Liver (tissue), 3 donors: ENCODE results near the gene GOLGA6D.
"Not testable (repeated sequence)": the region's sequence is repeated elsewhere in the genome, so short reads cannot be mapped to it uniquely, and the experiment has no call there.

Experiments used
- EGR1 ChIP-seq, 2 donors: IDR thresholded peaks; 2 replicates each; pipeline ENCODE4 v1.6.1; 2016 to 2018; ENCODE audit warnings: antibody characterized with exemption in 2 of 2, low read depth in 2 of 2
- GABPA ChIP-seq, 2 donors: IDR thresholded peaks in 1 of 2; conservative IDR thresholded peaks in 1 of 2; 2 replicates each; pipeline ENCODE4 v1.6.1; 2016; ENCODE audit warnings: antibody characterized with exemption in 2 of 2, mild to moderate bottlenecking in 1 of 2, moderate library complexity in 1 of 2
- HNF4G ChIP-seq: IDR thresholded peaks from 2 replicates; pipeline ENCODE4 v1.6.1; 2016; ENCODE audit warnings: antibody characterized with exemption
- RAD21 ChIP-seq, 2 donors: IDR thresholded peaks; 2 replicates each; pipeline ENCODE4 v1.6.1; 2016; ENCODE audit warnings: antibody characterized with exemption in 2 of 2, mild to moderate bottlenecking in 2 of 2
- SP1 ChIP-seq: IDR thresholded peaks from 2 replicates; pipeline ENCODE4 v1.6.1; 2018; ENCODE audit warnings: antibody characterized with exemption, mild to moderate bottlenecking
- TAF1 ChIP-seq: conservative IDR thresholded peaks from 2 replicates; pipeline ENCODE4 v1.6.1; 2016; ENCODE audit warnings: antibody characterized with exemption, mild to moderate bottlenecking
- YY1 ChIP-seq: IDR thresholded peaks from 2 replicates; pipeline ENCODE4 v1.6.1; 2016; ENCODE audit warnings: antibody characterized with exemption, mild to moderate bottlenecking
- TF ChIP-seq, protein P1 (sequence below): fragments of 150-350 bp; IDR thresholded peaks from 2 replicates; pipeline ENCODE4 v1.5.1; 2017; ENCODE audit warnings: improper control_type of control experiment, low read depth, low read length; ENCODE audit not compliant: missing input control
- TF ChIP-seq, protein P2 (sequence below): IDR thresholded peaks from 2 replicates; pipeline ENCODE4 v1.6.1; 2016; ENCODE audit warnings: antibody characterized with exemption, mild to moderate bottlenecking
- donor health status: healthy.
- donor health status: healthy.

DNA sequence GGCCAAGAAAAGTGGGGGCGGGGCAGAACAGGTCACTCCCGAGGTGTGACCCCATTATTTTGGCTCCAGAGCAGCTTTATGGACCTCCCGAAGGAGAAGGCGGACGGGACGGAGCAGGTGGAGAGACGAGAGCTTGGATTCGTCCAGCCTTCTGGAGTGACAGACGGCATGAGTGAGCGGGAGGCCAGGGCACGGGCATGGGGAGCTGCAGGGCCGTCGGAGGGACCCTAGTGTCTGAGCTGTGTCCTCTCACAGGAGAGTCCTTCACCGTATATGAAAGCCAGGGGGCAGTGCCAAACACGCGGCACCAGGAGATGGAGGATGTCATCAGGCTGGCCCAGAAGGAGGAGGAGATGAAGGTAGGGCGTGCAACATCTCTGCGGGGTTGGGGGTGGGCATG lies 11.0 kb downstream of the GOLGA6D start:
- TF ChIP-seq, protein P1, sequence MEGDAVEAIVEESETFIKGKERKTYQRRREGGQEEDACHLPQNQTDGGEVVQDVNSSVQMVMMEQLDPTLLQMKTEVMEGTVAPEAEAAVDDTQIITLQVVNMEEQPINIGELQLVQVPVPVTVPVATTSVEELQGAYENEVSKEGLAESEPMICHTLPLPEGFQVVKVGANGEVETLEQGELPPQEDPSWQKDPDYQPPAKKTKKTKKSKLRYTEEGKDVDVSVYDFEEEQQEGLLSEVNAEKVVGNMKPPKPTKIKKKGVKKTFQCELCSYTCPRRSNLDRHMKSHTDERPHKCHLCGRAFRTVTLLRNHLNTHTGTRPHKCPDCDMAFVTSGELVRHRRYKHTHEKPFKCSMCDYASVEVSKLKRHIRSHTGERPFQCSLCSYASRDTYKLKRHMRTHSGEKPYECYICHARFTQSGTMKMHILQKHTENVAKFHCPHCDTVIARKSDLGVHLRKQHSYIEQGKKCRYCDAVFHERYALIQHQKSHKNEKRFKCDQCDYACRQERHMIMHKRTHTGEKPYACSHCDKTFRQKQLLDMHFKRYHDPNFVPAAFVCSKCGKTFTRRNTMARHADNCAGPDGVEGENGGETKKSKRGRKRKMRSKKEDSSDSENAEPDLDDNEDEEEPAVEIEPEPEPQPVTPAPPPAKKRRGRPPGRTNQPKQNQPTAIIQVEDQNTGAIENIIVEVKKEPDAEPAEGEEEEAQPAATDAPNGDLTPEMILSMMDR = not testable (repeated sequence)
- not testable (repeated sequence) for TF ChIP-seq TAF1; RAD21 (IDR thresholded peaks at IDR 0.05); HNF4G; YY1; GABPA (IDR thresholded peaks at IDR 0.05 in 1 of 2, conservative IDR thresholded peaks at IDR 0.05 in 1 of 2); SP1; EGR1 (IDR thresholded peaks at IDR 0.05; ENCODE audit: low read depth in 2 of 2)
- TF ChIP-seq, protein P2, sequence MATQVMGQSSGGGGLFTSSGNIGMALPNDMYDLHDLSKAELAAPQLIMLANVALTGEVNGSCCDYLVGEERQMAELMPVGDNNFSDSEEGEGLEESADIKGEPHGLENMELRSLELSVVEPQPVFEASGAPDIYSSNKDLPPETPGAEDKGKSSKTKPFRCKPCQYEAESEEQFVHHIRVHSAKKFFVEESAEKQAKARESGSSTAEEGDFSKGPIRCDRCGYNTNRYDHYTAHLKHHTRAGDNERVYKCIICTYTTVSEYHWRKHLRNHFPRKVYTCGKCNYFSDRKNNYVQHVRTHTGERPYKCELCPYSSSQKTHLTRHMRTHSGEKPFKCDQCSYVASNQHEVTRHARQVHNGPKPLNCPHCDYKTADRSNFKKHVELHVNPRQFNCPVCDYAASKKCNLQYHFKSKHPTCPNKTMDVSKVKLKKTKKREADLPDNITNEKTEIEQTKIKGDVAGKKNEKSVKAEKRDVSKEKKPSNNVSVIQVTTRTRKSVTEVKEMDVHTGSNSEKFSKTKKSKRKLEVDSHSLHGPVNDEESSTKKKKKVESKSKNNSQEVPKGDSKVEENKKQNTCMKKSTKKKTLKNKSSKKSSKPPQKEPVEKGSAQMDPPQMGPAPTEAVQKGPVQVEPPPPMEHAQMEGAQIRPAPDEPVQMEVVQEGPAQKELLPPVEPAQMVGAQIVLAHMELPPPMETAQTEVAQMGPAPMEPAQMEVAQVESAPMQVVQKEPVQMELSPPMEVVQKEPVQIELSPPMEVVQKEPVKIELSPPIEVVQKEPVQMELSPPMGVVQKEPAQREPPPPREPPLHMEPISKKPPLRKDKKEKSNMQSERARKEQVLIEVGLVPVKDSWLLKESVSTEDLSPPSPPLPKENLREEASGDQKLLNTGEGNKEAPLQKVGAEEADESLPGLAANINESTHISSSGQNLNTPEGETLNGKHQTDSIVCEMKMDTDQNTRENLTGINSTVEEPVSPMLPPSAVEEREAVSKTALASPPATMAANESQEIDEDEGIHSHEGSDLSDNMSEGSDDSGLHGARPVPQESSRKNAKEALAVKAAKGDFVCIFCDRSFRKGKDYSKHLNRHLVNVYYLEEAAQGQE = not testable (repeated sequence)
